ENCODE results near the gene CACNA1G.

GRCh38 chr17:50520483-50520882 is 40.0 kb upstream of the CACNA1G start:
- TF ChIP-seq, protein P1, sequence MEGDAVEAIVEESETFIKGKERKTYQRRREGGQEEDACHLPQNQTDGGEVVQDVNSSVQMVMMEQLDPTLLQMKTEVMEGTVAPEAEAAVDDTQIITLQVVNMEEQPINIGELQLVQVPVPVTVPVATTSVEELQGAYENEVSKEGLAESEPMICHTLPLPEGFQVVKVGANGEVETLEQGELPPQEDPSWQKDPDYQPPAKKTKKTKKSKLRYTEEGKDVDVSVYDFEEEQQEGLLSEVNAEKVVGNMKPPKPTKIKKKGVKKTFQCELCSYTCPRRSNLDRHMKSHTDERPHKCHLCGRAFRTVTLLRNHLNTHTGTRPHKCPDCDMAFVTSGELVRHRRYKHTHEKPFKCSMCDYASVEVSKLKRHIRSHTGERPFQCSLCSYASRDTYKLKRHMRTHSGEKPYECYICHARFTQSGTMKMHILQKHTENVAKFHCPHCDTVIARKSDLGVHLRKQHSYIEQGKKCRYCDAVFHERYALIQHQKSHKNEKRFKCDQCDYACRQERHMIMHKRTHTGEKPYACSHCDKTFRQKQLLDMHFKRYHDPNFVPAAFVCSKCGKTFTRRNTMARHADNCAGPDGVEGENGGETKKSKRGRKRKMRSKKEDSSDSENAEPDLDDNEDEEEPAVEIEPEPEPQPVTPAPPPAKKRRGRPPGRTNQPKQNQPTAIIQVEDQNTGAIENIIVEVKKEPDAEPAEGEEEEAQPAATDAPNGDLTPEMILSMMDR (IDR thresholded peaks at IDR 0.05; ENCODE audit: poor library complexity, severe bottlenecking): no peak
- TF ChIP-seq EZH2 (IDR thresholded peaks at IDR 0.05; ENCODE audit: borderline replicate concordance, insufficient read depth, low read length, poor library complexity, severe bottlenecking) (no peak), EP300 (conservative IDR thresholded peaks at IDR 0.05; ENCODE audit: poor library complexity, severe bottlenecking) (no peak)

Measured in neural cell (in vitro differentiated cells).